ENCODE results near the gene MRPS10.
A peak's percentile ranks its signal among the peaks of the same experiment; 100 is the strongest.

MRPS10 gene

GRCh38 chr6:42217519-42218367 is at the start of gene MRPS10:
Gene MRPS10 (minus strand): TSS chr6:42217861. CDS start chr6:42217849, 12 bp downstream.
- DNase-seq: peak; percentile 84

DNA sequence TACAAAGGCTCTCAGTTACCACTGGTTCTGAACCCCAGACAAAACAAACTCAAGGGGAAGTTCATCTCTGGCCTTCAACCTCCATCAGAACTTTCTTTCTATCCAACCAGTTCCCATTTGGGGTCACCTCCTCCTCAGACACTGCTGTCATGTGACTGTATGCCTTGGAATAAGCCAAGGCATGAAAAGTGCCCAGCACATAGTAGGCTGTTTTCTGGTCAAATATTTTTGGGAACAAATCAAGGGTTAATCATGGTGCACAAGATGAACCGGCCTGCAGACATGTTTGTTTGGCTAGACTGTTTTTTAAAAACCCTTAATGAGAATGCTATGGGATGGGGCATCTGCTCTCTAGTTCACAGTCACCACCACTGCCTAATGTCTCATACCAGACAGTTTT is 48.9 kb upstream of the MRPS10 start:
- no peak for DNase-seq

DNA sequence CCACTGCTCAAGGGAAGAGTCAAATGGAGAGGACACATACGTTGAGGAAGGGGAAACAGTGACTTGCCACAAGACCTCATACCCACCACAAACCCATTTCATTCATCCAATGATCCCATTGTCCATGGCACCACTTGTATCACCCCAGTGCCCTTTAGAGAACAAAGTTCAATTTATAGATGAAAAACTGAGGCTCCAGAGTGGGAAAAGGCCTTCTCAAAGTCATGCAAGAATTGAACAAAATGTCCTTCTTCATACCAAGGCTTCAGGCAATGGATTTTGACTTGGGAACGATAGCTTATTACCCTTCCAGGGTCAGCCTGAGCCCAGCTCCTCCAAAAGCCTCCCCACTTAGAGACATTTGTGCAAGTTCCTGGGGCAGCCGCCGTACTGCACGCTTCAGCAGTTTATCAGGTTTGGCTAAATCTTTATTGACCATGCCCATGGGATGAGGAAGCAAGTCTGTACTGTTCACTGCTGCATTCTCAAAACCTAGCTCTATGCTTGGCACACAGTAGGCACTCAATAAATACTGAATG is 47.3 kb upstream of the MRPS10 start:
- DNase-seq: no peak

DNA sequence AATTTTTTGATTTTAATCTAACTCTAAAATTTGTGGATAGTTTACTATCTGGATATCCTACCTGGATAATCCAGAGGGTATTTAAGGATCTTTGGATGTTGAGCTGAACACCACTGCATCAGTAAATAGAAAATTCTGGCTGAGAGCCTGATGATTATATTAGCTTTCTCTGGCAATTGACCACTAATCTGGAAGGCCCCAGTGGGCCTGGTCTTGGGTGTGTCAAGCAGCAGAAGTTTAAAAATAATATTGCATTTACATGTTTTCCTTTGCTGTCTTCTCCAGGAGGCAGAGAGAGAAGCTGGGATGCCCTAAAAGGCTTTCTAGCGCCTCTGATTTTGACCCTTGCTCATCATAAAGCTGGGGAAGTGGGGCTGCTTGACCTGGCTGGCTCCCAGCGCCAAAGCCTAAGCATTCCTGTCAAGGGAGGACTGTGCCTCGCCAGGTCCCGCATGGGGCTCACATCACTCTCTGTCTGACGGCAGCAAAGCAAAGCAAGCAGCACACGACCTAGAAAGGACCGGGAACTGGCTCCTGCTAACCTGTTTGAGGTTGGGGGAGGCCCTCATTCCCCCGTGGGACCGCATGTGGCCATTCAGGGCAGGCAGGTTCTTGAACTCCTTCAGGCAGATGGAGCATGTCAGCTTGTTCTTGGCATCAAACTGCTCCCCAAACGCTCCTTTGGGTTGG is 46.6 kb upstream of the MRPS10 start:
- DNase-seq: no peak

DNA sequence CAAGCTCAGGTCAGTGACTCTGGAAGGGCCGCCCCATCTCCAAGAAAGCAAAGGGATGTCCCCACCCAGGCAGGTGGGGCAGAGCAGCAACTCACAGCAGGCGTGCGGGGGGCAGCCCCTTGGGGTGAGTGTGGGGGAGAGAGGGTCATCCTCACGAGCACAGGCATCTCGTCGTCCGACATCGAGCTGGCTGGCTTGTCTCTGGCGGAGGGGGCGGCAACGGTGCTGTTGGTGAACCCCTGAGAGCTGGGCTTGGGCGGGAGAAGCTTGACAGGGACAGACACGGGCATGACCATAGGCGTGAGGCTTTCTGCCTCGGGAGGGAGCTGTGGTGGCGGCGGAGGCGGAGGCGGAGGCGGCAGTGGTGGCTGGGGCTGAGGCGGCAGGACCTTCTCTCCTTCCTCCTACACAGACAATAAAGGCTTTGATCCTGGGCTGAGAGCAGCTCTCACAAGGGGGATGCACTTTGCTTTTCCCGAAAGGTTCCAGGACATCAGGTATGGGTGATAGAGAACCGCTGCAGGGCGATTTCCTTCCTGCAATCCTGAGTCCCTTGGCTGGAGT is 45.6 kb upstream of the MRPS10 start:
- no peak for DNase-seq

DNA sequence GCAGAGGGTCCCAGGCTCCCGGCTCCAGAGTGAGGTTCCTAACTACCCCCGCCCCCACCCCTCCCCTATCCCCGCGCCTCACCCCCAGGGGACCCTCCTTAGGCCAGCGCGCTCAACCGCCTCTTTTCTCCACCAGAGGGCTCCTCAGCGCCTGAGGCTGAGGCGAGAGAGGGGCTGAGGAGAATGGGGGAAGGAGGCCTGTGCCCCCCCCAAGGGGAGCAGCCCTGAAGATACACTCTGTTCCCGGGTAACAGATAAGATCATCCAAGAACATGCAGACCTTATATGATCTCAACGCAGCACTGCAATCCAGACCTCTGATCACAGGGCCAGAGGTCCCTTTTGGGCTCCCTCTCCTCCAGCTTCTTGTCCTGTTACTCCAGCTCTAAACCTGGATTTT is 43.3 kb upstream of the MRPS10 start:
- DNase-seq: peak; percentile 36

DNA sequence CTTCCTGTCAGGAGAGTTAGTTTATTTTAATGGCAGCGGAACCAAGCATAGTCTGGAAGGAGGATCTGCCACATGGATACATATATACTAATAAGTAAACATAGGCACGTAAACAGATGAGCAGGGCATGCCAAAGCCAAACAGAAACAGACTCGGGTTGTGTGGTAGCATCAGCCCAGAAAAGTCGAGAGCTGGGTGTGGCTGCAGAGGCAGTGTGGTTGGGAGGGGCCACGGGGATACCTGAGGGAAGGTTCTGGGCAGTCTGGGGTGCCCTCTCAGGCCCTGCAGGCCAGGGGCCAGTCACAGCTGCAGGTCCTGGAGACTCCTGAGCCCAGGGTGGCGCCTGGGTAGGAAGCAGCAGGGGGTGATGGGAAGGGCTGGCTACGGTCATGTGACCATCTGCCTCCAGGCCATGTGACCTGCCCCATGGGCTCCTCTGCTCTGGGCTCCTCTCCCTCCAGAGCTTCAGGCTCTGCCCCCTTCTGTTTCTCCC is 42.8 kb upstream of the MRPS10 start:
- DNase-seq: no peak

DNA sequence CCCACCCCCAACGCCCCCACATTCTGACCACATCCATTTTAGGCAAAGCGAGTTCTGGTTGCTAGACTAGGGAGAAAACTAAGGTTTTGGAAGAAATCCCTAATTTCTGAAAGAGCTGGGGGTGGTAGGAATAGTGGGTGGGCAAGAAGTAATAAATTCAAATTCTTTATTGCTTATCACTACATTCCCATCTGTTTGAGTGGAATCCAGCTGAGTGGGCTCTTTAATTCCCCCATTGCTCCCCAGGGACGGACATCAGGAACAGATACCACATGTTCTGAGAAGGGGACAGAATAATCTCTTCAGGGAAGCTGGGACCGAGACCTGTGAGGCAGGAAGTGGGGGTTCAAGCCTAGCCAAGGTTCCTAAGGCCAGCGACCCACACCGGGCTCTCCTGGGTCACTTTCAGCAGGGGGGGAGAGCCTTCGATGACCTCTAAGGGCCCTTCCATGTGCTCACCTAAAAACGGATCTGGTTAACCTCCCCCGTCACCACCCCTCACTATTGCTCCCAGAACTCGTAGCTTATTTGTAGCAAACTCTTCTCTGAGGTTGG is 42.3 kb upstream of the MRPS10 start:
- DNase-seq: no peak

DNA sequence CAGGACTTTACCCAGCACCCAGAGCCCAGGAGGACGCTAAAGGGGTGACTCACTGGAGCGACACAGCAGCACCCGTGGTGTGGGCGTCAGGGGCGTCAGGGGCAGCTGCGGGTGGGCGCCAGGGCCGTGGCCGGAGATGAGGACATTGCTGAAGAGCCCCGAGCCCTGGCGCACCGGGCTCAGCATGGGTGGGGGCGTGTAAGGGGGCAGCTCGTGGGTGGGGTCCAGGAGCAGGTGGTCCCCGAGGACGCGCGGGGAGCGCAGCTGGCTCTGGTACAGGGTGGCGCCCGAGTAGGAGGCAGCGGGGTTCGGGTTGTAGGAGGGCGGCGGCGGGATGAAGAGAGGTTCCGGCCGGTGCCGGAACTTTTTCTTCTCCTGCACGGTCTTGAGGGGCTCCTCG is 41.6 kb upstream of the MRPS10 start:
- no peak for DNase-seq

GRCh38 chr6:42257614-42258013 is 40.0 kb upstream of the MRPS10 start:
- DNase-seq: no peak

DNA sequence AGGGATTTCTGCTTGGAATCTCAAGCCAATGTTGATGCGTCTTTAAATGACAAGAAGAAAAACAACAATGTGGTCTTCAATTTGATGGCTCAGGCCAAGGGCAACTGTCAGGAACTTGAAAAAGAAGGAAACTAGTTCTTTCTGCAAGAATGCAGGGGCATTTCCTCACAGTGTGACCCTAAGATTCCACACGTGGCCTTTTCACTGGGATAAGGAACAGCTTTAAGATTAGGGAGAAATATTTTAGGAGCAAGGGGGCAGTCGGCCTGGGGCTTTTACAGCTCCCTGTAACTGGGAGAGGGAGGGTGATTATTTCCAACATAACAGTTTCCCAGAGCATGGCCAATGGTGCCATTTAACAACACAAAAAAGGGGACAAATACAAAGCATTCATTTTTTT is 39.4 kb upstream of the MRPS10 start:
- DNase-seq: no peak

DNA sequence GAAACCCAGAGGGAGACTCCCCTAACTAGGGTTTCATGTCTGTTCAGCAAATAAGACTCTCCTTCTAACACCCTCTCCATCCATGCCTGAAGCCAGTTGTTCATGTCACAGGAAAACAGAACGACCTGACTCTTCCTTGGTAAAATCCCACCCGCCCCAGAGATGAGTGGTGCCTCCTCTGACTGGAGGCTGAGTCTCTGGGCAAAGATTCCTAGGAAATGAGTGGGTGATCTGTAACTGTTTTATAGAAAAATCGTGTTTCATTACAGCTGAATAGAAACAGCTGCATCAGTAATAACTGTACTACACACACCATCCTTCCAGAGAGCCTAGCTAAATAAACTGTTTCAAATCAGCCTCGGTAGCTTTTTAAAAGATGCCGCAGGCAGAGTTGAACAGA is 37.4 kb upstream of the MRPS10 start:
- DNase-seq: no peak

- DNase-seq: no peak
Observed at GRCh38 chr6:42254505-42254904, 36.8 kb upstream of the MRPS10 start.

GRCh38 chr6:42251911-42252637 is 34.4 kb upstream of the MRPS10 start:
- no peak for DNase-seq

DNA sequence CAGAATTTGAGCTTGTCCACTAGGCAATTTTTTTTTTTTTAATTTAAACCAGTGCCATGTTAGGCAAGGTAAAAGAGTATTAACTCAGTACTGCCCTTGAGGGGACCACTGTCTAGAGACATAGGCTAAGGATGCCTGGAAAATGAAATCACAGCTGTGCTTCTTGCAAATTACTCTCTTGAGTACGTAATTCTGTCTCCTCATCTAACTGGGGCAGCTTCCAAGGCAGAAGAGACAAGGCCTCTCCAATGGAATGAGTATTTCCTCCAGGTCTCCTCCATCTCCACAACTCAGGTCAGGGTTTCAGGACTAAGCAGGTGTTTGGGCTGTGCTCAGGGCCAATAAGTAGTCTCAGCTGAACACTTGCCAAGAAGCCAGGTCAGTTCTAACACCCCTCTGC is 33.8 kb upstream of the MRPS10 start:
- no peak for DNase-seq

DNA sequence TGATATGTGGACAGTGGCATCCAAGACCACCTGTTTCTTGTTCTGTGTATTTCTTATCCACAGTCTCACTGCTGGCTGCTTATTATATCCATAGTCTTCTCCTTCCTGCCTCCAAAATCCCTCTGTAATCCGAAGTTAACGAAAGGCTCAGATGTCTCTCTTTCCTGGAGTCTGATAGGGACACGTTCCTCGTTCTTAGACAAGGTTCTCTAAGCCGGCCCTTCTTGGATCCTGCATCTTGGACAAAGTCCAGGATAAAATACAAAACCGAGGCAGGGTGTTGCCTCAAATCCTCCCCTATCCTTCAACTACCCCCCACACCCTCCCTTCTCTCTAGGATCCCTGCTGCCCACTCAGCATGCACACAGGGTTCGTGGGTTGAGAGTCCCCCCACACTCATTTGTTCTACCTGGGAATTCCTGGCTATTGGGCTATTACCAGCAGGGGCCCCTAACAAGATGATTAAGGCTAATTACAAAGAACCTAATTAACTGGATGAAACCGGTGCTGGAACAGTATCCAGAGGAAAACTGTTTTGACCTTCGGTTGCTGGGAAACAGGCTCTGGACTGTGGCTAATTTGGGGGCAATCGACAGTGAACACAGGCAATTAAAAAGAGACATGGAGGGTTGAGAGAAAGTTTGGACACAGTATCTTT is 32.7 kb upstream of the MRPS10 start:
- DNase-seq: no peak

DNA sequence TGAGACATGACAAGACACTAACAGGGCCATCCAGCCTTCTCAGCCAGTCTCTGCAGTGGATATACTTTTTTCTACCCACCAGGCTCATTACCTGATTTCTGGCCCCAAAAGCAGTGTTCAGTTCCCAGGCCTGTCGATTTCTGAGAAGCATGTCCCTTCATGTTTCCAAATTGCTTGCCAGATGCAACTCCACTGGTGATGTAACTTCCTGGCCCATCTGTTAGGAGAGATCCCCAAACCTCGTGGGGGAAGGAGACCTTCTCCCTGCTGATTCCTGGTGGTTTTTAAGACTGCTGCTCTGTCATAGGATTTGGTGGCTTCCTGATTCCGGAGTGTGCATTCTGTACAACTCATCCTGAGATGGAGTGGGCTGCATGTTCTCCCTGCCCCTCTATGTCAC is 31.6 kb upstream of the MRPS10 start:
- no peak for DNase-seq

- DNase-seq: no peak
Observed at GRCh38 chr6:42243046-42243445, 25.4 kb upstream of the MRPS10 start.

DNA sequence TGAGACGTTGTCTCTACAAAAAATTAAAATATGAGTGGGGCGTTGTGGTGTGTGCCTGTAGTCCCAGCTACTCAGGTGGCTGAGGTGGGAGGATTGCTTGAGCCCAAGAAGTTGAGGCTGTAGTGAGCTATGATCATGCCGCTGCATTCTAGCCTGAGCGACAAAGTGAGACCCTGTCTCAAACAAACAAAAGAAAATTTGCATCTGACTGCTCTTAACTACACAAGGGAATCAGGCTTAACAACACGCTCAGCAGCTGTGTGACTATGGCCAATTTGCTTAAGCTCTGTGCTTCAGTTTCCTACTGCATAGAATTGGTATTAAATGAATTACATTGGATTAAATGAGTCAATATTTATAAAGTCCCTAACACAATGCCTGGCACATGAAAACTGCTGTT is 24.3 kb upstream of the MRPS10 start:
- no peak for DNase-seq

DNA sequence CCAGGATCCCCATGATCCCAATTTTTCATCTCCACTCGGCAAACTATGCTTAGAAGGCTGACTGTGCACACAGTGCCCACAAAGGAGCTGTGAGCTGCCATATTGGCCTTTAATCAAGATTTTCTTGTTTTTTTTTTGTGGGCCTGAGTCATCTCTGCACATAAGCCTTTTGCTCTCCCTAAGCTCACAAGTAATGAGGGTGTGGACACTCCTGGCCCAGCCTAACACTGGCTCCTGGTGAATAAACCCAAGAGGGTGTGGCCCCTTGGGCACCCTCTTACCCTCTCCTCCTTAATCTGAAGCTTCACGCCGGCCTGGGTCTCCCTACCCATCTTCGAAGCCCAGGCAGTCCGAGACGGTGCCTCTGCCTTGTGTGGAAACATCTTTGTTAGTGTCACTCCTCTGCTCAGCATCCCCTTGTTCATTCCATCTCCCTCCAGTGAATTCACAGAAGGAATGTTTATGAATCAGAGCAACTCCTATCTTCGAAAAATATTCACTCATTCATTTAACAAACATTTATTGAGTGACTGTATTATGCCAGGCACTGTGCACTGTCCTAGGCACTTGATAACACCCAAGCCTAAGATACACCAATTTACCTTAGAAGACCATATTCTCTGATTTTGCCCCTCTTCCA is 22.2 kb upstream of the MRPS10 start:
- DNase-seq: no peak

- DNase-seq: no peak
Observed at GRCh38 chr6:42239333-42239732, 21.7 kb upstream of the MRPS10 start.

DNA sequence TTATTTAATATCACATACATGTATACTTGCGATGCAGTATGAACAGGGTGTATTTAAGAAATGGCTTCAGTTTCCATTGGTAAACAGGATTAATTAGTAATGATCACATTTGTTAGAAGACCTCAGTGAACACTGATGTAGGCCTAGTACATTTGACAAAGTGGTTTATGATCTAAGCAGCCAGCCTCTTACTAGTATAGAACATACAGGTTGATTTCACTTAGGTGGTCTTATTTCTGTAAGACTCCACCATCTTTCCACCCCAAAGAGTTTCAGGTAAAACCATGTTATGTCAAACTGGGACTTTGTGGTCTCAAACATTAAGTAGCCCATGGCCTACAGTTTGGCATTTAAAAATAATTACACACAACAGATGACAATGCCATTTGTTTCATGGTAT is 20.2 kb upstream of the MRPS10 start:
- no peak for DNase-seq
